ENCODE data around the gene USP54. TPM values are rescaled to one million over a fixed set of nuclear protein-coding genes. Genes with fewer than 3 reads are reported as not detected.
A peak's percentile ranks its signal among the peaks of the same experiment; 100 is the strongest.

The USP54 gene
- total RNA-seq, 2 experiments from 2014 or later: 3.1 to 4.6 TPM

GRCh38 chr10:73589563-73590126 is 1.5 kb downstream of the USP54 start:
- no peak overlapping the region for H3K27ac Mint-ChIP-seq
- H3K36me3 Mint-ChIP-seq (ENCODE audit: low read depth): no peaks in the 10 kb centered on the region
- intact Hi-C loops (cut with micrococcal nuclease): no loop called here
- no peaks in the 10 kb centered on the region for H3K27me3 Mint-ChIP-seq
- peaks cover 1% of the 10 kb centered on the region for H3K9me3 Mint-ChIP-seq
- peaks cover 19% of the 10 kb centered on the region for H3K4me1 Mint-ChIP-seq (ENCODE audit: low read depth)
- TF ChIP-seq, protein P1, sequence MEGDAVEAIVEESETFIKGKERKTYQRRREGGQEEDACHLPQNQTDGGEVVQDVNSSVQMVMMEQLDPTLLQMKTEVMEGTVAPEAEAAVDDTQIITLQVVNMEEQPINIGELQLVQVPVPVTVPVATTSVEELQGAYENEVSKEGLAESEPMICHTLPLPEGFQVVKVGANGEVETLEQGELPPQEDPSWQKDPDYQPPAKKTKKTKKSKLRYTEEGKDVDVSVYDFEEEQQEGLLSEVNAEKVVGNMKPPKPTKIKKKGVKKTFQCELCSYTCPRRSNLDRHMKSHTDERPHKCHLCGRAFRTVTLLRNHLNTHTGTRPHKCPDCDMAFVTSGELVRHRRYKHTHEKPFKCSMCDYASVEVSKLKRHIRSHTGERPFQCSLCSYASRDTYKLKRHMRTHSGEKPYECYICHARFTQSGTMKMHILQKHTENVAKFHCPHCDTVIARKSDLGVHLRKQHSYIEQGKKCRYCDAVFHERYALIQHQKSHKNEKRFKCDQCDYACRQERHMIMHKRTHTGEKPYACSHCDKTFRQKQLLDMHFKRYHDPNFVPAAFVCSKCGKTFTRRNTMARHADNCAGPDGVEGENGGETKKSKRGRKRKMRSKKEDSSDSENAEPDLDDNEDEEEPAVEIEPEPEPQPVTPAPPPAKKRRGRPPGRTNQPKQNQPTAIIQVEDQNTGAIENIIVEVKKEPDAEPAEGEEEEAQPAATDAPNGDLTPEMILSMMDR (IDR thresholded peaks at IDR 0.05): no peak
- ATAC-seq: no peak
- no peak overlapping the region for H3K4me3 Mint-ChIP-seq
- POLR2A ChIA-PET: interaction anchor here (0.9 kb wide), 1 partner anchor 12 kb away, joined by 3 read pairs; no protein-coding TSS in a partner anchor
- CTCF ChIA-PET: interaction anchor here (1.1 kb wide), 1 partner anchor 38 kb away, joined by 3 read pairs; no protein-coding TSS in a partner anchor
- no peak for DNase-seq

DNA sequence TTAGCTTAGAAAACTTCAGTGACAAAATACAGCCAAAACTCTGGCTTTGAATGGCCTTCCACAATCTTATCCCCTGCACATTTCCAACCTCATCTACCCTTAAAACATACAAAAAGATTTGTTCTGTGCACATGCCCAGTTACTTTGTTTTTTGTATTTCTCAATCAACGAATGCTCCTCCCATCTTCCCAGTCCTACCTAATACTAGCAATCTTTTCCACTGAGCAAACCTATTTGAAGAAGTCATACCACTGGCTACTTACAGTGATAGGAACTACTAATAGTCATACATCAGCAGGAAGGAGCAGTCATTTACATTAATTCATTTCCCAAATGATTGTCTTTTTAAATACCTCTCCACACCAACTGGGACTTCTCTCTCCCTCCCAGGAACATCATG is 2.5 kb downstream of the USP54 start:
- TF ChIP-seq, protein P1 (IDR thresholded peaks at IDR 0.05): no peak
- Mint-ChIP-seq H3K27me3 (no peaks in the 10 kb centered on the region), H3K4me1 (ENCODE audit: low read depth) (peaks cover 19% of the 10 kb centered on the region), H3K36me3 (ENCODE audit: low read depth) (no peaks in the 10 kb centered on the region), H3K27ac (no peak overlapping the region), H3K4me3 (no peak overlapping the region), H3K9me3 (peaks cover 1% of the 10 kb centered on the region)
- DNase-seq (no peak), ATAC-seq (no peak)
- intact Hi-C loops (cut with micrococcal nuclease): no loop called here
- POLR2A ChIA-PET: no interaction called here
- CTCF ChIA-PET: interaction anchor here (1.1 kb wide), 1 partner anchor 17 kb away, joined by 4 read pairs; no protein-coding TSS in a partner anchor

DNA sequence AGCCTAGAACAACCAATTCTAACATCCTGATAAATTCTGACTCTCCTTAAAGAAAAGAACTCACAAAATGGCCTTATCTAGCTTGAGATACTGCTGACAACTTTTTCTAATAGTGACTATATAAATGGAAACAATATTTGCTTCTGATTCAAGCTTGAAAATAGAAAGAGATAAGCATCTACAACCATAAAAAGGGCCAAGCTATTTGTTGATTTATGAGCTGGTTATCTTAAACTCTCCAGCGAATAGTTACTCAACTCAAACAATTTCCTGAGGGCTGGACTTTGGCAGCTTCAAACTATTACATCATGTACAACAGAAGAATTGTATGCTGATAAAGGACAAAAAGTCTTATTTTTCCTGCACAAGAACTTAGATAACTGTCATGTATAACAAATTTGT is 4.6 kb downstream of the USP54 start:
- Mint-ChIP-seq H3K27ac (no peak overlapping the region), H3K27me3 (no peaks in the 10 kb centered on the region), H3K4me3 (no peak overlapping the region), H3K36me3 (ENCODE audit: low read depth) (no peaks in the 10 kb centered on the region), H3K4me1 (ENCODE audit: low read depth) (peaks cover 6% of the 10 kb centered on the region), H3K9me3 (peaks cover 1% of the 10 kb centered on the region)
- ChIA-PET POLR2A (no interaction called here), CTCF (interaction anchor here (0.9 to 1.2 kb wide), 2 partner anchors 13 to 57 kb away, joined by 3 to 4 read pairs; no protein-coding TSS in a partner anchor)
- ATAC-seq (no peak), DNase-seq (no peak)
- intact Hi-C loops (cut with micrococcal nuclease): no loop called here
- TF ChIP-seq, protein P1 (IDR thresholded peaks at IDR 0.05): no peak

GRCh38 chr10:73585327-73585726 is 5.8 kb downstream of the USP54 start:
- peaks cover 1% of the 10 kb centered on the region for H3K9me3 Mint-ChIP-seq
- H3K4me3 Mint-ChIP-seq: no peak overlapping the region
- intact Hi-C loops (cut with micrococcal nuclease): no loop called here
- H3K36me3 Mint-ChIP-seq (ENCODE audit: low read depth): no peaks in the 10 kb centered on the region
- DNase-seq (no peak), ATAC-seq (no peak)
- TF ChIP-seq, protein P1 (IDR thresholded peaks at IDR 0.05): no peak
- H3K27ac Mint-ChIP-seq: no peak overlapping the region
- H3K4me1 Mint-ChIP-seq (ENCODE audit: low read depth): no peaks in the 10 kb centered on the region
- ChIA-PET CTCF (interaction anchor here (0.8 to 1.2 kb wide), 2 partner anchors 47 to 56 kb away, joined by 3 read pairs; no protein-coding TSS in a partner anchor), POLR2A (interaction anchor here (0.5 kb wide), 1 partner anchor 62 kb away, joined by 3 read pairs; no protein-coding TSS in a partner anchor)
- H3K27me3 Mint-ChIP-seq: no peaks in the 10 kb centered on the region

DNA sequence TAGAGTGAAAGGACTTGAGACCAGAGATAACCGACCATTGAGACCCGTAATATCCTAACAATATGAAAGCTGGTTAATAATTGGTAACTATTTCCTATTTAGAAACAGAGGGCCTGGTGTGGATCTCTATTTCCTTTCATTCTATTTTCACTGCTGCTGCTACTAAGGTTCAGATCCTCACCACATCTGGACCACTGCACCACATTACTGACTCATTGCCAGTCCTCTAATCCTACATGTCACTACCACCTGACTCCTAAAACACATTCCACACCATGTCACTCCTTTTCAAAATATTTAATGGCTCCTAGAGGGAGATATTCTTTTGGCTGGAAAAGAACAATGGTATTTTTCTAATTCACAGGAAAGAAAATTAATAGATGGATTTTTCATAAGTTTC is 6.4 kb downstream of the USP54 start:
- intact Hi-C loops (cut with micrococcal nuclease): no loop called here
- TF ChIP-seq, protein P1 (IDR thresholded peaks at IDR 0.05): no peak
- DNase-seq (peak; percentile 7), ATAC-seq (no peak)
- Mint-ChIP-seq H3K9me3 (peaks cover 1% of the 10 kb centered on the region), H3K36me3 (ENCODE audit: low read depth) (no peaks in the 10 kb centered on the region), H3K27me3 (no peaks in the 10 kb centered on the region), H3K4me3 (no peak overlapping the region), H3K27ac (no peak overlapping the region), H3K4me1 (ENCODE audit: low read depth) (no peaks in the 10 kb centered on the region)
- CTCF ChIA-PET: interaction anchor here (0.8 to 1.2 kb wide), 2 partner anchors 47 to 56 kb away, joined by 3 read pairs; no protein-coding TSS in a partner anchor
- POLR2A ChIA-PET: interaction anchor here (0.5 kb wide), 1 partner anchor 62 kb away, joined by 3 read pairs; no protein-coding TSS in a partner anchor

Measured in activated CD8-positive, alpha-beta T cell treated with anti-CD3 and anti-CD28 coated beads for 36 hours (primary cell).